LNCaP clone FGC (cell line): ENCODE results near the gene ITPR1.

Source experiments
- DNase-seq: peaks from one replicate; pipeline ENCODE4 v3.0.0-alpha.2; 2011; ENCODE audit warnings: low read depth
- H3K4me3 ChIP-seq: 2 replicates; pipeline ENCODE4 v1.5.1; 2011; ENCODE audit warnings: mild to moderate bottlenecking, low read depth, low read length, control low read depth
- TF ChIP-seq, protein P1 (sequence below): IDR thresholded peaks from 2 replicates; pipeline ENCODE4 v1.5.1; 2012; ENCODE audit warnings: mild to moderate bottlenecking; ENCODE audit not compliant: control insufficient read depth, insufficient read depth; ENCODE audit errors: extremely low read depth

The ITPR1 gene

DNA sequence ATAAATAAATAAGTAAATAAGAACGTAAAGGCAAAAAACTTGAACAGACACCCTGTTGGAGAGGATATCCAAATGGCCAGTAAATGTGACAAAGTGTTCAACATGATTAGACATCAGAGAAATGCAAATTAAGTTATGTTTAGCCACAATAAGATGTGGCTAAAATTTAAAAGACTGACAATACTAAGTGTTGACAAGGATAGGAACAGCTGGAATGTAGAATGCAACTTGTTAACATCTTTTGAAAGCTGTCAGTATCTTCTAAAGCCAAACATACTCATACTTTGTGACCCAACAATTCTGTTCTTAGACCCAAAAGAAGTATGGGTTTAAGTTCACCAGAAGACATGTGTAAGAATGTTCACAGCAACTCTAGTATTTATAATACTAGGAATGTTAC is 197.1 kb downstream of the ITPR1 start:
- DNase-seq: no peak
- TF ChIP-seq, protein P1, sequence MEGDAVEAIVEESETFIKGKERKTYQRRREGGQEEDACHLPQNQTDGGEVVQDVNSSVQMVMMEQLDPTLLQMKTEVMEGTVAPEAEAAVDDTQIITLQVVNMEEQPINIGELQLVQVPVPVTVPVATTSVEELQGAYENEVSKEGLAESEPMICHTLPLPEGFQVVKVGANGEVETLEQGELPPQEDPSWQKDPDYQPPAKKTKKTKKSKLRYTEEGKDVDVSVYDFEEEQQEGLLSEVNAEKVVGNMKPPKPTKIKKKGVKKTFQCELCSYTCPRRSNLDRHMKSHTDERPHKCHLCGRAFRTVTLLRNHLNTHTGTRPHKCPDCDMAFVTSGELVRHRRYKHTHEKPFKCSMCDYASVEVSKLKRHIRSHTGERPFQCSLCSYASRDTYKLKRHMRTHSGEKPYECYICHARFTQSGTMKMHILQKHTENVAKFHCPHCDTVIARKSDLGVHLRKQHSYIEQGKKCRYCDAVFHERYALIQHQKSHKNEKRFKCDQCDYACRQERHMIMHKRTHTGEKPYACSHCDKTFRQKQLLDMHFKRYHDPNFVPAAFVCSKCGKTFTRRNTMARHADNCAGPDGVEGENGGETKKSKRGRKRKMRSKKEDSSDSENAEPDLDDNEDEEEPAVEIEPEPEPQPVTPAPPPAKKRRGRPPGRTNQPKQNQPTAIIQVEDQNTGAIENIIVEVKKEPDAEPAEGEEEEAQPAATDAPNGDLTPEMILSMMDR: no peak
- no peak overlapping the region for H3K4me3 ChIP-seq

DNA sequence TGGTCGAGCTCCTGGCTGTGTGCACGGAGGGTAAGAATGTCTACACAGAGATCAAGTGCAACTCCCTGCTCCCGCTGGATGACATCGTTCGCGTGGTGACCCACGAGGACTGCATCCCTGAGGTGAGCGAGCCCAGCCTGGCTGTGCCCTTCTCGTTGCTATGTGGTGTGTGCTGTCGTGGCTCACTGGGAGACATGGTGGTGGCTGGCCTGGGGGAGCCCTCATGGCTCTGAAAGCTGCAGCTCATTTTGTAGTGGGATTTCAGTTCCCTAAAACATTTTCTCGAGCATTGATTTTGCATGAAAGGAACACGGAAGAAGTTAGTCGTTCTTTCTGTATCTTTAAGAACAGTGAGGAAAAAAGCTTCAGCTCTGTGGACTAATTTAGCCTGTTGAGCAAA is 200.5 kb downstream of the ITPR1 start:
- TF ChIP-seq, protein P1: no peak
- H3K4me3 ChIP-seq: no peak overlapping the region
- no peak for DNase-seq

DNA sequence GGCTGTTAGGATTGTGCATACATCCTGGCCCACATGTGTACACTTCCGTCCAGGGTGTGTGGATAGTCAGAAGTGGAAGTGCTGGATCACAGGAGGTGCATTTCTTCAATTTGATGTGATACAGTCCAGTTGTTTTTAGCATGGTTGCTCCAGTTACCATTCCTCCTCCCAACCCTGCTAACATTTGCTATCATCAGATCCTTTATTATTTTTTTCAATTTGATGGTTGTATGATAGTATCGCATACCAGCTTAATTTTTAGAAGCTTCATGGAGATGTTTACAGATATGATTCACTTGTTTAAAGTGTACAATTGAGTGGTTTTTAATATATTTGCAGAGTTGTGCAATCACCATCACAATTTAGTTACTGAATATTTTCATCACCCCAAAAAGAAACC is 202.7 kb downstream of the ITPR1 start:
- H3K4me3 ChIP-seq: no peak overlapping the region
- TF ChIP-seq, protein P1: no peak
- DNase-seq: no peak

DNA sequence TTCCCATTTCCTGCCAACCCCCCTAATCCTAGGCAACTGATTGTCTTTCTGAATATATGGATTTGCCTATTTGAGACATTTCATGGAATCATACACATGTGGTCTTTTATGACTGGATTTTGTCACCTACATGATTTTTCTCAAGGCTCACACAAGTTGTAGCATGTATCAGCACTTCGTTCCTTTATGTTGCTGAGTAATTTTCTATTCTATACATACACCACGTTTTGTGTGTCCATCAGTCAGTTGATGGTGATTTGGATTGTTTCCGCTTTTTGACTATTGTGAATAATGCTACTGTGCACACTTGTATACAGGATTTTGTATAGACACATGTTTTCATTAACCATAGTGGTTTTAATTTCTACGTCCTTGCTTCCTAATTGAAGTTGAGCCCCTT is 203.1 kb downstream of the ITPR1 start:
- TF ChIP-seq, protein P1: no peak
- DNase-seq: no peak
- H3K4me3 ChIP-seq: no peak overlapping the region

DNA sequence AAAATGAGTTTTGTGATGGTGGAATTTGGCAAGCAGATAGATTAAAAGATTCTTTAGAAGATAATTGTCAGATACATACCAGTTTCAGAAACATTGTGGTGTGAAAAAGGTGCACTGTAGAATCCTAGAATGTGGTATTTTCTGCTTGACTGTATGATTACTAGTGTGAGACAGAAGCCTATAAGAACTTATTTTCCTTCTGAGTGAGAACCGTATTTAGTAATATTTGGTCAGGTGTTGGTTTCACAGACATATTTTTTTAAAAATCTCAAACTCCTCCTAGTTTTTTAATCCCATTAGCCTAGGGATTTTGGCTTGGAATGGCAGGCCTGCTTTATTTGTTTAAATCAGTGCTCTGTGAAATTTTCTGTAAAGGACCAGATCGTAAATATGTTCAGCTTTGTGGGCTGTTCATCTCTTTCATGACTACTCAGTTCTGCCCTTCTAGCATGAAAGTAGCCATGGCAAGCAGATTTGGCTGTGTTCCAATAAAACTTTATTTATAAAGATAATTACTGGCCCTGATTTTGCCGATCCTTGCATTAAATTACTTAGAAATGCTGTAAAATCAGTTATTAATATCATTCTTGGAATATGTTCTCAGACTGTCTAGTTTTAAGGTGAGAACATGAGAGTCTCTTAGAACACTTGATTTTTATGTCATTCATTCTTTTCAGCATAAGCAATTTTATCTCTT is 205.1 kb downstream of the ITPR1 start:
- no peak for DNase-seq
- TF ChIP-seq, protein P1: no peak
- H3K4me3 ChIP-seq: no peak overlapping the region

DNA sequence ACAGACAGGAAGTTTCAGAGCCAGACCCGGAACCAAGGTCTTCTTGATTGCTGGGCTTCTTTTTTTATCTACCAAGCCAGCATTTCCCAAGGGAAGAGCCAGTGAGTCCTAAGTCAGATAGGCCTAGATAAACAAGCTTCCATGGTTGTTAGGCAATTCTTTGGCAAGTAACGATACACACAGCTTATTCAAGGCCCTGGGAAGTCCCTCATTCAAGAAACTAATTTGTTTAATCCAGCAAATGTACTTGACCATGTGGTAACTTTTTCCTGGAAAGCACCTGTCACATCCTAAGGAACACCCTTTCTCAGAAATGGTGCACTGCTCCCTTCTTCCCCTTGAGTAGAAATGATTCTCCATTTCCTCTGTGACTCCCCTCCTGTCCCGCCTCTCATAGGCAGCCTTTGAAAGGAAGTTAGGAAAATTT is 209.9 kb downstream of the ITPR1 start:
- no peak for DNase-seq
- no peak overlapping the region for H3K4me3 ChIP-seq
- TF ChIP-seq, protein P1: no peak

DNA sequence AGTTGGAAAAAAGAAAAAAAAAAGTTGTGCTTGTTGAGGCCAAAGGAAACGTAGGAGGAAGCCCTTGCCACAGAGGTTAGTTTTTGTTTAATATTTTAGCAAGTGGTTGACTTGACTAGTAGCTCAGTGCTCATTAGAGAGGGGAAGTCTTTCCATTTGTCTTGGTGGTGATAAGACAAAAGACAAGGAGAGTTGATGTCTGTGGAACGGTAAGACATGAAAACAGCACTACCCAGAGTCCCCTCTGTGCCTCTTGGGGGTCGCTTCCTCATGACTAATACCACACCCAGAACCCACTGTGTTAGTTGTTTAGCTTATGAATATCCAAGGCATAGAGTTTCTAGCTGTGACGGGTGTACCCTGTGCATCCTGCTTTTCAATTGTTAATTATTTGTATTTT is 211.4 kb downstream of the ITPR1 start:
- TF ChIP-seq, protein P1: no peak
- H3K4me3 ChIP-seq: no peak overlapping the region
- DNase-seq: no peak
